Activated CD4-positive, alpha-beta T cell treated with anti-CD3 and anti-CD28 coated beads, Interleukin-2, amount 10 ng/mL, durations not matched to agents 7 days and 5 days (primary cell): Measurements from ENCODE around the gene SEMA3D. TPM values are rescaled to one million over a fixed set of nuclear protein-coding genes. Genes with fewer than 3 reads are reported as not detected.

ENCODE experiments used
- CTCF ChIA-PET: fragments of 350-600 bp; sonication (Branson Sonifier 250); formaldehyde crosslinking; loops from one replicate; lab custom pipeline; 2021; ENCODE audit warnings: antibody characterized with exemption; lab: Charles Lee
- POLR2A ChIA-PET: fragments of 350-600 bp; sonication (Branson Sonifier 250); formaldehyde crosslinking; loops from one replicate; lab custom pipeline; 2021; ENCODE audit warnings: antibody characterized with exemption; lab: Charles Lee
- DNase-seq: peaks from one replicate; pipeline ENCODE4 v3.0.0-alpha.2; 2020
- H3K27ac Mint-ChIP-seq: one replicate; pipeline ENCODE4 v1.8.0; 2021; ENCODE audit warnings: mild to moderate bottlenecking, moderate library complexity, mixed read lengths
- H3K27me3 Mint-ChIP-seq: one replicate; pipeline ENCODE4 v1.8.0; 2021; ENCODE audit warnings: mixed read lengths
- H3K36me3 Mint-ChIP-seq: one replicate; pipeline ENCODE4 v1.8.0; 2021; ENCODE audit warnings: low read depth, mixed read lengths
- H3K4me1 Mint-ChIP-seq: one replicate; pipeline ENCODE4 v1.8.0; 2021; ENCODE audit warnings: mixed read lengths
- H3K4me3 Mint-ChIP-seq: one replicate; pipeline ENCODE4 v1.8.0; 2021; ENCODE audit warnings: mild to moderate bottlenecking, moderate library complexity, mixed read lengths
- H3K9me3 Mint-ChIP-seq: one replicate; pipeline ENCODE4 v1.8.0; 2021; ENCODE audit warnings: mixed read lengths
- total RNA-seq, 2 experiments: library from RNA; stranded (reverse); gene quantifications; one replicate each; pipeline ENCODE4 v1.2.3, GENCODE V29; 2021

The SEMA3D gene
- total RNA-seq, 2 experiments from 2014 or later = not detected

GRCh38 chr7:85075864-85076263 is 111.0 kb downstream of the SEMA3D start:
- Mint-ChIP-seq H3K9me3 (no peaks in the 10 kb centered on the region), H3K27ac (no peak overlapping the region), H3K27me3 (no peaks in the 10 kb centered on the region), H3K36me3 (no peaks in the 10 kb centered on the region), H3K4me1 (no peaks in the 10 kb centered on the region), H3K4me3 (no peak overlapping the region)
- no peak for DNase-seq
- ChIA-PET CTCF (no interaction called here), POLR2A (no interaction called here)

DNA sequence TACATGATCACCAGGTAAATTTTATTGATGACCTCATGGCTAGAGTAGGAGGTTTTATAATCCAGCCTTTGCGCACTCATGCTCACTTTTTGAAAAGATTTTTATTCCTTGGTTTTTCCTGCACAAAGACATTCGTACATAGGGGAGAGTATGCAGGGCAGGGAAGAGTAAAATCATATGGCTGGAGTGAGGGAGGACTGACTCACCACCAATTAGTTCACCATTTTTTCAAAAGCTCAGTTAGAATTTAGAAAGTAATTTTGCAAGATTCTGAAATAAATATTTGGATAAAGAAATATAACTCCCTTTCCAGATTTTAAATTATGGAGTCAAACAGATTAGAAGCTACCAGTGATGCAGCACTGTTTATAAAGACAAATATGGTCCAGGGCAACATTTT is 111.9 kb downstream of the SEMA3D start:
- H3K4me1 Mint-ChIP-seq = no peaks in the 10 kb centered on the region
- no peaks in the 10 kb centered on the region for H3K27me3 Mint-ChIP-seq
- POLR2A ChIA-PET = no interaction called here
- H3K36me3 Mint-ChIP-seq = no peaks in the 10 kb centered on the region
- no peaks in the 10 kb centered on the region for H3K9me3 Mint-ChIP-seq
- H3K27ac Mint-ChIP-seq = no peak overlapping the region
- CTCF ChIA-PET = no interaction called here
- DNase-seq = no peak
- H3K4me3 Mint-ChIP-seq = no peak overlapping the region

- H3K4me3 Mint-ChIP-seq = no peak overlapping the region
- CTCF ChIA-PET = no interaction called here
- no peaks in the 10 kb centered on the region for H3K9me3 Mint-ChIP-seq
Observed at GRCh38 chr7:85074016-85074415, 112.8 kb downstream of the SEMA3D start.

GRCh38 chr7:85070967-85071628 is 115.8 kb downstream of the SEMA3D start:
- ChIA-PET CTCF (no interaction called here), POLR2A (no interaction called here)
- DNase-seq = no peak
- H3K27me3 Mint-ChIP-seq = no peaks in the 10 kb centered on the region
- no peak overlapping the region for H3K4me3 Mint-ChIP-seq
- H3K9me3 Mint-ChIP-seq = no peaks in the 10 kb centered on the region
- H3K4me1 Mint-ChIP-seq = no peaks in the 10 kb centered on the region
- no peak overlapping the region for H3K27ac Mint-ChIP-seq
- no peaks in the 10 kb centered on the region for H3K36me3 Mint-ChIP-seq

More at GRCh38 chr7:85074016-85074415, 112.8 kb downstream of the SEMA3D start:
- H3K27ac Mint-ChIP-seq = no peak overlapping the region
- no peak for DNase-seq
- POLR2A ChIA-PET = no interaction called here
- H3K4me1 Mint-ChIP-seq = no peaks in the 10 kb centered on the region
- H3K36me3 Mint-ChIP-seq = no peaks in the 10 kb centered on the region
- H3K27me3 Mint-ChIP-seq = no peaks in the 10 kb centered on the region

DNA sequence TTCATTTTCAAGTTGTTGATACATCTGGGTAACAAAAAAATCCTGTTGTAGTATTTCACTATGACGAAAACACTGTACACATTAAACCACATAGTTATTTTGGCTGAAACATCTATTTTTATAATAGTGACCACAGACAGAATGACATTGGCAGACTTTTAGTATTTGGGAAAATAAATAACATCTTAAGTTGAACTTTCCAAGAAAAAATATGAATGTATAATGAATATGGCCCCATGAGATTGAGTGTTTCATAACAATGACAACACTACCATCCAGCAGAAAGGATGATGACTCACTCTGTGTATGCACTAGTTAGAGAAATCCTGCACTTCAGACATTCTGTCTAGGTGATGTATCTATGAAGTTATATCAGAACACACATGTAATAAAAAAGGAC is 118.1 kb downstream of the SEMA3D start:
- no peaks in the 10 kb centered on the region for H3K36me3 Mint-ChIP-seq
- no peak overlapping the region for H3K27ac Mint-ChIP-seq
- no peak for DNase-seq
- CTCF ChIA-PET = no interaction called here
- no peaks in the 10 kb centered on the region for H3K27me3 Mint-ChIP-seq
- POLR2A ChIA-PET = no interaction called here
- H3K9me3 Mint-ChIP-seq = no peaks in the 10 kb centered on the region
- no peak overlapping the region for H3K4me3 Mint-ChIP-seq
- H3K4me1 Mint-ChIP-seq = no peaks in the 10 kb centered on the region

DNA sequence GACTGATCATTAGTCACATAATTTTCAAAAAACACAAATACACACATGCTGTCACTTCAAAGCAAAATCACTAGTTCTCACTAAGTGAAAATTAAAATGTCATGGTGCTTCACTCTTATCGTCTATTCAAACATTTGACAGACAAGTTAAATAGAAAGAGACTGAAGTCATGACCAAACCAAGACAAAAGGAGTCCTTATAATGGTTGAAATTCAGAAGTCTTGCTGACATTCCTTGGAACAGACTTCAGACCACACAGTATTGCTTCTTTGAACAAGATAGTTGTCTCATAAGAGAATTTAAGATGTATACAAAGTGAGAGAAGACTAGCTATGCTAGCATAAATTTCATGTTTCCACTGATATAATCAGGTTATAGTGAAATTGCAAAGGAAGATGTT is 119.5 kb downstream of the SEMA3D start:
- H3K4me3 Mint-ChIP-seq = no peak overlapping the region
- no peaks in the 10 kb centered on the region for H3K36me3 Mint-ChIP-seq
- POLR2A ChIA-PET = no interaction called here
- DNase-seq = no peak
- H3K27ac Mint-ChIP-seq = no peak overlapping the region
- CTCF ChIA-PET = no interaction called here
- no peaks in the 10 kb centered on the region for H3K4me1 Mint-ChIP-seq
- no peaks in the 10 kb centered on the region for H3K27me3 Mint-ChIP-seq
- H3K9me3 Mint-ChIP-seq = no peaks in the 10 kb centered on the region

- no peaks in the 10 kb centered on the region for H3K36me3 Mint-ChIP-seq
- H3K9me3 Mint-ChIP-seq = no peaks in the 10 kb centered on the region
- no peaks in the 10 kb centered on the region for H3K4me1 Mint-ChIP-seq
- no peak overlapping the region for H3K4me3 Mint-ChIP-seq
- H3K27ac Mint-ChIP-seq = no peak overlapping the region
- POLR2A ChIA-PET = no interaction called here
- CTCF ChIA-PET = no interaction called here
- DNase-seq = no peak
- H3K27me3 Mint-ChIP-seq = no peaks in the 10 kb centered on the region
Observed at GRCh38 chr7:85065888-85066485, 120.9 kb downstream of the SEMA3D start.

DNA sequence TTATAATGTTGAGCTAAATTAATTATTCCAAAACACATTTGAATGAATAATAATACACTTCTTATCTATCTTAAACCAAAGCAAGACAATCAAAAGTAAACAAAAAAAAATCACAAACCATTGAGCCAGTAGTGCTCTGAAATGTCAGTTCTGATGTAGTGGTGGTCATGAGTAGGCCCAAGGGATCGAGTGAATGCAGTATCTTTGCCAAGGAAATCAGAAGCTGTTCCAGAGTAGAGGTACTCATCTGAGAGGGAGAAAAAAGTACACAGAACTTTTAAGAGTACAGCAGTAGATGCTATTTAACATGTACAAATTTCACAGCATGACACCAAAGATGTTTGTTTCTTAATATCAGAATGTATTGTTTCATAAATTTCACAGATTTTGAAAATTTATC is 121.5 kb downstream of the SEMA3D start:
- no peaks in the 10 kb centered on the region for H3K9me3 Mint-ChIP-seq
- CTCF ChIA-PET = no interaction called here

DNA sequence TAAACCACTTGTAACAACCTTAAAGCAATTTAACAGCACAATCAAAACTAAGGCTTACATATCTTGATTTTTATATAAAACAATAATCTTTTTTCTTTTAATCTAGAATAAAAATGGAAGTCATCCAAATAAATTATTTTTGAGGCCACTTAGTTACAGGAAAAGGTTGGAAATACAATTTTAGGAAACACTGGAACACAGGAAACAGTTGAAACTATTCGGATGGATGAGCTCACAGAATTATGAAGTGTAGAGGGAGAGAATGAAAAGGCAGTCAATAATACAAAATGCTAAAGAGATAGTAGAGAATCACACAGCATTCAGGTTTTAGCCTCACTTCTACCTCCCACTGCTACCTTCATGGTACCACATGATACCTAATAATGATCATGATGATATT is 124.2 kb downstream of the SEMA3D start:
- no peak overlapping the region for H3K27ac Mint-ChIP-seq

More for the DNA sequence above, 121.5 kb downstream of the SEMA3D start:
- POLR2A ChIA-PET = no interaction called here
- Mint-ChIP-seq H3K4me3 (no peak overlapping the region), H3K36me3 (no peaks in the 10 kb centered on the region), H3K4me1 (no peaks in the 10 kb centered on the region), H3K27ac (no peak overlapping the region), H3K27me3 (no peaks in the 10 kb centered on the region)
- DNase-seq = no peak

DNA sequence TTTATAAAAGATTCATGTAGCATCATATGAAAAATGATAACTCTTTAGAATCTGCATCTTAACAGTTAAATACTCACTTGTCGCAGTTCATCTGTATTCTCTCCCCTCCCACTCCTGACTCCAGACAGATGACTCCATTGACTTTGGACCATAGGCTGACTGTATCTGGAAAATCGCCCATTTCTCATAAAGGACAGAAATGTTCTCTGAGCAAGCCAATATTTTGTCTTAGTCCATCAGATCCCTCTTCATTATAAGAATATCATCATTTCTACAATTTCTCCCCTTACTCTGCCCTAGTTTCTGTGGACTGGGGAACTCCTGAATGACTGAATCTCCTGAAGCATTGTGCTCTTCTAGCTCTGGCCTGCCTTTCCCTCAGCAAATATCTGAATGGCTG is 125.4 kb downstream of the SEMA3D start:
- CTCF ChIA-PET = no interaction called here
- Mint-ChIP-seq H3K4me1 (no peaks in the 10 kb centered on the region), H3K27ac (no peak overlapping the region), H3K4me3 (no peak overlapping the region), H3K27me3 (no peaks in the 10 kb centered on the region), H3K9me3 (no peaks in the 10 kb centered on the region), H3K36me3 (no peaks in the 10 kb centered on the region)
- no peak for DNase-seq
- POLR2A ChIA-PET = no interaction called here

More for the DNA sequence above, 124.2 kb downstream of the SEMA3D start:
- H3K4me1 Mint-ChIP-seq = no peaks in the 10 kb centered on the region
- CTCF ChIA-PET = no interaction called here
- POLR2A ChIA-PET = no interaction called here
- no peaks in the 10 kb centered on the region for H3K36me3 Mint-ChIP-seq
- DNase-seq = no peak
- H3K9me3 Mint-ChIP-seq = no peaks in the 10 kb centered on the region
- no peak overlapping the region for H3K4me3 Mint-ChIP-seq
- no peaks in the 10 kb centered on the region for H3K27me3 Mint-ChIP-seq

- H3K4me1 Mint-ChIP-seq = no peaks in the 10 kb centered on the region
- H3K4me3 Mint-ChIP-seq = no peak overlapping the region
- no peaks in the 10 kb centered on the region for H3K27me3 Mint-ChIP-seq
- CTCF ChIA-PET = no interaction called here
- POLR2A ChIA-PET = no interaction called here
- no peak for DNase-seq
- H3K9me3 Mint-ChIP-seq = no peaks in the 10 kb centered on the region
- H3K36me3 Mint-ChIP-seq = no peaks in the 10 kb centered on the region
- no peak overlapping the region for H3K27ac Mint-ChIP-seq
Observed at GRCh38 chr7:85060696-85061095, 126.2 kb downstream of the SEMA3D start.

GRCh38 chr7:85055906-85056305 is 130.9 kb downstream of the SEMA3D start:
- H3K27ac Mint-ChIP-seq = no peak overlapping the region
- no peaks in the 10 kb centered on the region for H3K4me1 Mint-ChIP-seq
- no peak overlapping the region for H3K4me3 Mint-ChIP-seq
- H3K27me3 Mint-ChIP-seq = no peaks in the 10 kb centered on the region
- no peak for DNase-seq
- ChIA-PET POLR2A (no interaction called here), CTCF (interaction anchor here (0.6 kb wide), 1 partner anchor 77 kb away, joined by 3 read pairs; no protein-coding TSS in a partner anchor)
- H3K9me3 Mint-ChIP-seq = no peaks in the 10 kb centered on the region
- H3K36me3 Mint-ChIP-seq = no peaks in the 10 kb centered on the region

DNA sequence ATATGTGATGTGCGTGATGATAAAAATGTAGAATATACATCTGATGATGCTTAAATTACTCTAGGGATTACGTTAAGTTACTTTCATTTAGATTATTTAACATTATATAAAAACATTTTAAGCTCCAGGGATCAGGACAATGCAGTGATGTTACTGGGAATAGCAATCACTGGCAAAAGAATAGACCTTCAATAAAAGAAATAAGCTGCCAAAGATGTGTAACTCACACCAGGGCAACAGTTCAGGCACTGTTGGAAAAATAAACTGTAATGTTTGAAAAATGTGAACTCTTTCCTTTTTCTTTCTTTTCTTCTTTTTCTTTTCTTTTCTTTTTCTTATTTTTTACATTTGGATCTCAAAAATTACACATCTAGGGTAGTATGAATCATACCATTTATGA is 131.7 kb downstream of the SEMA3D start:
- Mint-ChIP-seq H3K9me3 (no peaks in the 10 kb centered on the region), H3K4me1 (no peaks in the 10 kb centered on the region), H3K27ac (no peak overlapping the region), H3K4me3 (no peak overlapping the region), H3K36me3 (no peaks in the 10 kb centered on the region), H3K27me3 (no peaks in the 10 kb centered on the region)
- ChIA-PET CTCF (no interaction called here), POLR2A (no interaction called here)
- no peak for DNase-seq

- ChIA-PET POLR2A (no interaction called here), CTCF (no interaction called here)
- Mint-ChIP-seq H3K27me3 (no peaks in the 10 kb centered on the region), H3K27ac (no peak overlapping the region), H3K4me1 (no peaks in the 10 kb centered on the region), H3K36me3 (no peaks in the 10 kb centered on the region), H3K9me3 (no peaks in the 10 kb centered on the region), H3K4me3 (no peak overlapping the region)
- no peak for DNase-seq
Observed at GRCh38 chr7:85054306-85054705, 132.6 kb downstream of the SEMA3D start.
